ENCODE results near the gene HDDC3. TPM values are rescaled to one million over a fixed set of nuclear protein-coding genes. Genes with fewer than 3 reads are reported as not detected.

The HDDC3 gene
- total RNA-seq, 2 experiments from 2014 or later: 31.8 to 38.6 TPM

- TF ChIP-seq CTCF (conservative IDR thresholded peaks at IDR 0.05; ENCODE audit: low read length): no peak
- peak; percentile 93 for TF ChIP-seq EZH2phosphoT487 (IDR thresholded peaks at IDR 0.05; ENCODE audit: borderline replicate concordance, low read depth, low read length)
- intact Hi-C loops (cut with micrococcal nuclease; ENCODE audit: unreplicated experiment): loop anchor here (1.0 kb wide), 1 partner anchor 28 kb away; no protein-coding TSS in a partner anchor
- Histone ChIP-seq H3K4me2 (ENCODE audit: low read length) (peak within 1 kb of the TSS; percentile 86), H3K4me1 (ENCODE audit: insufficient read depth, low read length, poor library complexity, severe bottlenecking) (peaks cover 22% of the 10 kb centered on the region), H3K9me3 (ENCODE audit: low read length) (no peaks in the 10 kb centered on the region), H3K27ac (ENCODE audit: low read depth, low read length, poor library complexity, severe bottlenecking) (no peak within 1 kb of the TSS), H3K9me2 (ENCODE audit: insufficient read depth, low read length) (no peaks in the 10 kb centered on the region), H3K4me3 (ENCODE audit: low read depth, low read length, poor library complexity, severe bottlenecking) (peak within 1 kb of the TSS; percentile 69), H3K36me3 (ENCODE audit: insufficient read depth, low read length) (no peaks in the 10 kb centered on the region), H3K79me2 (ENCODE audit: insufficient read depth, low read depth, low read length) (no peaks in the 10 kb centered on the region), H4K20me1 (ENCODE audit: insufficient read depth, low read length) (no peaks in the 10 kb centered on the region), H2AFZ (ENCODE audit: low read length) (peak within 1 kb of the TSS; percentile 42; the same call in 1 of the 2 replicates)
- no TSS peak for BruUV-seq (replicated peaks)
- ChIA-PET POLR2A (interaction anchor here (1.4 to 4.5 kb wide), 2 partner anchors 11 to 27 kb away, joined by 3 to 24 read pairs; no protein-coding TSS in a partner anchor), CTCF (ENCODE audit: unreplicated experiment) (interaction anchor here (1.3 to 3.8 kb wide), 2 partner anchors 29 to 32 kb away, joined by 5 to 16 read pairs; partner anchors contain the start of genes HDDC3 and UNC45A)
- DNase-seq (ENCODE audit: low spot score): peak; percentile 55
Observed at GRCh38 chr15:90902840-90903732, 29.3 kb downstream of the HDDC3 start, which contains the start of gene MAN2A2. Gene MAN2A2, plus strand, starts transcription at chr15:90903302. Its CDS starts 906 bp downstream, at chr15:90904208.

- no peaks in the 10 kb centered on the region for H3K36me3 ChIP-seq (ENCODE audit: insufficient read depth, low read length)
- peak overlapping the region; percentile 69 for H3K4me3 ChIP-seq (ENCODE audit: low read depth, low read length, poor library complexity, severe bottlenecking)
- intact Hi-C loops (cut with micrococcal nuclease; ENCODE audit: unreplicated experiment): loop anchor here (1.0 kb wide), 1 partner anchor 29 kb away; no protein-coding TSS in a partner anchor
- H3K9me3 ChIP-seq (ENCODE audit: low read length): no peaks in the 10 kb centered on the region
- no peaks in the 10 kb centered on the region for H3K79me2 ChIP-seq (ENCODE audit: insufficient read depth, low read depth, low read length)
- ChIA-PET CTCF (ENCODE audit: unreplicated experiment) (interaction anchor here (1.3 to 3.8 kb wide), 2 partner anchors 30 to 33 kb away, joined by 5 to 16 read pairs; partner anchors contain the start of genes HDDC3 and UNC45A), POLR2A (interaction anchor here (0.6 to 4.5 kb wide), 4 partner anchors 12 to 1935 kb away, joined by 3 to 24 read pairs (median 3); no protein-coding TSS in a partner anchor)
- peak; percentile 72 for TF ChIP-seq CTCF (conservative IDR thresholded peaks at IDR 0.05; ENCODE audit: low read length)
- peak; percentile 79; the same call in 1 of the 2 replicates for TF ChIP-seq EZH2phosphoT487 (IDR thresholded peaks at IDR 0.05; ENCODE audit: borderline replicate concordance, low read depth, low read length)
- BruUV-seq (replicated peaks): no TSS peak
- H3K4me1 ChIP-seq (ENCODE audit: insufficient read depth, low read length, poor library complexity, severe bottlenecking): peaks cover 30% of the 10 kb centered on the region
- no peaks in the 10 kb centered on the region for H3K9me2 ChIP-seq (ENCODE audit: insufficient read depth, low read length)
- no peak overlapping the region for H3K27ac ChIP-seq (ENCODE audit: low read depth, low read length, poor library complexity, severe bottlenecking)
- H4K20me1 ChIP-seq (ENCODE audit: insufficient read depth, low read length): no peaks in the 10 kb centered on the region
- H3K4me2 ChIP-seq (ENCODE audit: low read length): peak overlapping the region; percentile 86
- no peak overlapping the region; the same call in 1 of the 2 replicates for H2AFZ ChIP-seq (ENCODE audit: low read length)
- peak; percentile 75 for DNase-seq (ENCODE audit: low spot score)
Observed at GRCh38 chr15:90902040-90902839, 30.1 kb downstream of the HDDC3 start.
